Measurements from ENCODE around the gene RASSF7.

- no peak for TF ChIP-seq POLR2A (IDR thresholded peaks at IDR 0.05)
- peak; percentile 29 to 72 (median 63) for TF ChIP-seq CTCF (IDR thresholded peaks at IDR 0.05 in 4 of 5, conservative IDR thresholded peaks at IDR 0.05 in 1 of 5)
Observed at GRCh38 chr11:554428-555226, 6.1 kb upstream of the RASSF7 start.
